Rectal smooth muscle tissue (tissue), 1 donor: ENCODE measurements around the gene ADARB2.

Experiments
- H3K27ac ChIP-seq: one replicate; pipeline ENCODE4 v1.7.0; 2013; ENCODE audit warnings: low read depth, low read length, inconsistent platforms
- H3K27me3 ChIP-seq: one replicate; pipeline ENCODE4 v1.7.0; 2013; ENCODE audit warnings: low read length; ENCODE audit not compliant: control insufficient read depth, insufficient read depth
- H3K36me3 ChIP-seq: one replicate; pipeline ENCODE4 v1.7.0; 2013; ENCODE audit warnings: low read length; ENCODE audit not compliant: control insufficient read depth, insufficient read depth
- H3K4me1 ChIP-seq: one replicate; pipeline ENCODE4 v1.7.0; 2013; ENCODE audit warnings: low read length; ENCODE audit not compliant: control insufficient read depth, insufficient read depth
- H3K4me3 ChIP-seq: one replicate; pipeline ENCODE4 v1.7.0; 2013; ENCODE audit warnings: low read length
- H3K9ac ChIP-seq: one replicate; pipeline ENCODE4 v1.7.0; 2013; ENCODE audit warnings: low read length

The ADARB2 gene

GRCh38 chr10:1579141-1579491, 158.2 kb downstream of the ADARB2 start:
- Histone ChIP-seq H3K27ac (no peak overlapping the region), H3K36me3 (no peaks in the 10 kb centered on the region), H3K4me3 (no peak overlapping the region), H3K27me3 (no peaks in the 10 kb centered on the region), H3K9ac (no peak overlapping the region), H3K4me1 (no peaks in the 10 kb centered on the region)

- no peak overlapping the region for H3K27ac ChIP-seq
- H3K27me3 ChIP-seq, result no peaks in the 10 kb centered on the region
- H3K36me3 ChIP-seq, result no peaks in the 10 kb centered on the region
- no peak overlapping the region for H3K9ac ChIP-seq
- no peaks in the 10 kb centered on the region for H3K4me1 ChIP-seq
- no peak overlapping the region for H3K4me3 ChIP-seq
These were observed 158.8 kb downstream of the ADARB2 start for GRCh38 chr10:1578392-1579140.

GRCh38 chr10:1577945-1578344, 159.4 kb downstream of the ADARB2 start:
- H3K27ac ChIP-seq, result no peak overlapping the region
- H3K36me3 ChIP-seq, result no peaks in the 10 kb centered on the region
- H3K4me3 ChIP-seq, result no peak overlapping the region
- no peaks in the 10 kb centered on the region for H3K4me1 ChIP-seq
- H3K27me3 ChIP-seq, result no peaks in the 10 kb centered on the region
- no peak overlapping the region for H3K9ac ChIP-seq

- no peaks in the 10 kb centered on the region for H3K27me3 ChIP-seq
These were observed 160.0 kb downstream of the ADARB2 start for GRCh38 chr10:1577373-1577770.

GRCh38 chr10:1576467-1577372, 160.6 kb downstream of the ADARB2 start:
- no peaks in the 10 kb centered on the region for H3K27me3 ChIP-seq
- H3K9ac ChIP-seq, result no peak overlapping the region
- no peak overlapping the region for H3K27ac ChIP-seq

More at GRCh38 chr10:1577373-1577770, 160.0 kb downstream of the ADARB2 start:
- no peak overlapping the region for H3K9ac ChIP-seq
- H3K4me1 ChIP-seq, result no peaks in the 10 kb centered on the region
- no peak overlapping the region for H3K4me3 ChIP-seq
- no peak overlapping the region for H3K27ac ChIP-seq
- no peaks in the 10 kb centered on the region for H3K36me3 ChIP-seq

GRCh38 chr10:1575481-1576244, 161.7 kb downstream of the ADARB2 start:
- Histone ChIP-seq H3K4me3 (no peak overlapping the region), H3K9ac (no peak overlapping the region), H3K36me3 (no peaks in the 10 kb centered on the region), H3K27ac (no peak overlapping the region), H3K4me1 (no peaks in the 10 kb centered on the region), H3K27me3 (no peaks in the 10 kb centered on the region)

More at GRCh38 chr10:1576467-1577372, 160.6 kb downstream of the ADARB2 start:
- Histone ChIP-seq H3K4me3 (no peak overlapping the region), H3K36me3 (no peaks in the 10 kb centered on the region), H3K4me1 (no peaks in the 10 kb centered on the region)

- Histone ChIP-seq H3K27me3 (no peaks in the 10 kb centered on the region), H3K27ac (no peak overlapping the region), H3K9ac (no peak overlapping the region), H3K4me3 (no peak overlapping the region), H3K36me3 (no peaks in the 10 kb centered on the region), H3K4me1 (no peaks in the 10 kb centered on the region)
These were observed 162.6 kb downstream of the ADARB2 start for GRCh38 chr10:1574719-1575118.

- H3K4me1 ChIP-seq, result no peaks in the 10 kb centered on the region
- H3K4me3 ChIP-seq, result no peak overlapping the region
- no peaks in the 10 kb centered on the region for H3K36me3 ChIP-seq
- H3K9ac ChIP-seq, result no peak overlapping the region
- H3K27me3 ChIP-seq, result no peaks in the 10 kb centered on the region
- H3K27ac ChIP-seq, result no peak overlapping the region
These were observed 163.3 kb downstream of the ADARB2 start for GRCh38 chr10:1573981-1574380.

GRCh38 chr10:1573334-1573969, 163.9 kb downstream of the ADARB2 start:
- Histone ChIP-seq H3K27ac (no peak overlapping the region), H3K4me1 (no peaks in the 10 kb centered on the region), H3K36me3 (no peaks in the 10 kb centered on the region), H3K9ac (no peak overlapping the region), H3K27me3 (no peaks in the 10 kb centered on the region), H3K4me3 (no peak overlapping the region)

- Histone ChIP-seq H3K4me1 (no peaks in the 10 kb centered on the region), H3K27me3 (no peaks in the 10 kb centered on the region), H3K27ac (no peak overlapping the region), H3K4me3 (no peak overlapping the region), H3K36me3 (no peaks in the 10 kb centered on the region), H3K9ac (no peak overlapping the region)
These were observed 164.6 kb downstream of the ADARB2 start for GRCh38 chr10:1572519-1573333.

- Histone ChIP-seq H3K36me3 (no peaks in the 10 kb centered on the region), H3K4me3 (no peak overlapping the region), H3K27ac (no peak overlapping the region), H3K9ac (no peak overlapping the region), H3K27me3 (no peaks in the 10 kb centered on the region), H3K4me1 (no peaks in the 10 kb centered on the region)
These were observed 165.6 kb downstream of the ADARB2 start for GRCh38 chr10:1571587-1572237.
